Measurements from ENCODE around the gene SPIN2B. TPM values are rescaled to one million over a fixed set of nuclear protein-coding genes. Genes with fewer than 3 reads are reported as not detected.

SPIN2B gene
- total RNA-seq, 1 experiment from 2014 or later = 9.1 TPM

DNA sequence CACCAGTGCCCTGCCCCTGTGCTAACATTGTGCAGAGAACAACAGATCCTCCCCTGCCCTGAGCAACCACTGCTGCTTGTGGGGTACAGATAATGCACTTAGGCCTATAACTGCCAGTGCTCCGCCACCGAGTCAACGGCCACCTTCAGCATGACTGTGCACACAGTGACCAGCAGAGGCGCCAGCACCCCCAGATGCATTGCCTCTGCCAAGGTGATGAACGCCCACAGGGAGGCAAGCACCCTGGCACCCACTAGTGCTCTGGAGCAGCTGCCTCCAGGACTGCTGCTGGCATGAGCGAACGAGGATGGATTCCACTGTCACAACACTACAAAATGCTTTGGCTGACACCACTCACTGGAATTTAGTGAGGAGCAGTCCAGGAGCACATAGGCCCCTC lies 38.2 kb downstream of the SPIN2B start:
- Histone ChIP-seq H3K27me3 (replicated peaks; ENCODE audit: insufficient read depth, low read depth, low read length, poor library complexity) (no peaks in the 10 kb centered on the region), H3K36me3 (ENCODE audit: insufficient read depth, low read length, poor library complexity, severe bottlenecking) (no peaks in the 10 kb centered on the region), H3K27ac (ENCODE audit: low read depth, low read length, poor library complexity, severe bottlenecking) (no peak overlapping the region), H3K4me3 (ENCODE audit: low read depth, low read length, poor library complexity, severe bottlenecking) (no peak overlapping the region), H3K9me3 (ENCODE audit: low read depth, low read length, poor library complexity, severe bottlenecking) (peaks cover 4% of the 10 kb centered on the region), H3K4me1 (ENCODE audit: insufficient read depth, low read length, poor library complexity, severe bottlenecking) (no peaks in the 10 kb centered on the region)
- ChIA-PET CTCF (no interaction called here), POLR2A (ENCODE audit: low non-redundant PET) (no interaction called here)
- no peak for DNase-seq (ENCODE audit: low spot score)
- BruUV-seq (replicated peaks) = no TSS peak
- intact Hi-C loops (cut with micrococcal nuclease; ENCODE audit: unreplicated experiment) = no loop called here
- TF ChIP-seq, protein P1, sequence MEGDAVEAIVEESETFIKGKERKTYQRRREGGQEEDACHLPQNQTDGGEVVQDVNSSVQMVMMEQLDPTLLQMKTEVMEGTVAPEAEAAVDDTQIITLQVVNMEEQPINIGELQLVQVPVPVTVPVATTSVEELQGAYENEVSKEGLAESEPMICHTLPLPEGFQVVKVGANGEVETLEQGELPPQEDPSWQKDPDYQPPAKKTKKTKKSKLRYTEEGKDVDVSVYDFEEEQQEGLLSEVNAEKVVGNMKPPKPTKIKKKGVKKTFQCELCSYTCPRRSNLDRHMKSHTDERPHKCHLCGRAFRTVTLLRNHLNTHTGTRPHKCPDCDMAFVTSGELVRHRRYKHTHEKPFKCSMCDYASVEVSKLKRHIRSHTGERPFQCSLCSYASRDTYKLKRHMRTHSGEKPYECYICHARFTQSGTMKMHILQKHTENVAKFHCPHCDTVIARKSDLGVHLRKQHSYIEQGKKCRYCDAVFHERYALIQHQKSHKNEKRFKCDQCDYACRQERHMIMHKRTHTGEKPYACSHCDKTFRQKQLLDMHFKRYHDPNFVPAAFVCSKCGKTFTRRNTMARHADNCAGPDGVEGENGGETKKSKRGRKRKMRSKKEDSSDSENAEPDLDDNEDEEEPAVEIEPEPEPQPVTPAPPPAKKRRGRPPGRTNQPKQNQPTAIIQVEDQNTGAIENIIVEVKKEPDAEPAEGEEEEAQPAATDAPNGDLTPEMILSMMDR (conservative IDR thresholded peaks at IDR 0.05; ENCODE audit: low read depth, low read length) = no peak

GRCh38 chrX:57074458-57074857 lies 46.9 kb downstream of the SPIN2B start:
- no peaks in the 10 kb centered on the region for H3K27me3 ChIP-seq (replicated peaks; ENCODE audit: insufficient read depth, low read depth, low read length, poor library complexity)
- DNase-seq (ENCODE audit: low spot score) = no peak
- no peaks in the 10 kb centered on the region for H3K4me1 ChIP-seq (ENCODE audit: insufficient read depth, low read length, poor library complexity, severe bottlenecking)
- no peaks in the 10 kb centered on the region for H3K9me3 ChIP-seq (ENCODE audit: low read depth, low read length, poor library complexity, severe bottlenecking)
- TF ChIP-seq, protein P1 (conservative IDR thresholded peaks at IDR 0.05; ENCODE audit: low read depth, low read length) = no peak
- TF ChIP-seq EZH2 (IDR thresholded peaks at IDR 0.05; ENCODE audit: borderline replicate concordance, low read depth, low read length, poor library complexity, severe bottlenecking) = no peak
- no TSS peak for BruUV-seq (replicated peaks)
- intact Hi-C loops (cut with micrococcal nuclease; ENCODE audit: unreplicated experiment) = no loop called here
- H3K36me3 ChIP-seq (ENCODE audit: insufficient read depth, low read length, poor library complexity, severe bottlenecking) = no peaks in the 10 kb centered on the region
- H3K4me3 ChIP-seq (ENCODE audit: low read depth, low read length, poor library complexity, severe bottlenecking) = no peak overlapping the region
- ChIA-PET POLR2A (ENCODE audit: low non-redundant PET) (no interaction called here), CTCF (no interaction called here)
- no peak overlapping the region for H3K27ac ChIP-seq (ENCODE audit: low read depth, low read length, poor library complexity, severe bottlenecking)

- no peaks in the 10 kb centered on the region for H3K27me3 ChIP-seq (replicated peaks; ENCODE audit: insufficient read depth, low read depth, low read length, poor library complexity)
- DNase-seq (ENCODE audit: low spot score) = no peak
- H3K9me3 ChIP-seq (ENCODE audit: low read depth, low read length, poor library complexity, severe bottlenecking) = no peaks in the 10 kb centered on the region
- H3K36me3 ChIP-seq (ENCODE audit: insufficient read depth, low read length, poor library complexity, severe bottlenecking) = no peaks in the 10 kb centered on the region
- ChIA-PET CTCF (no interaction called here), POLR2A (ENCODE audit: low non-redundant PET) (no interaction called here)
- no peak for TF ChIP-seq EZH2 (IDR thresholded peaks at IDR 0.05; ENCODE audit: borderline replicate concordance, low read depth, low read length, poor library complexity, severe bottlenecking)
- TF ChIP-seq, protein P1 (conservative IDR thresholded peaks at IDR 0.05; ENCODE audit: low read depth, low read length) = no peak
- BruUV-seq (replicated peaks) = no TSS peak
- no peak overlapping the region for H3K4me3 ChIP-seq (ENCODE audit: low read depth, low read length, poor library complexity, severe bottlenecking)
- no peaks in the 10 kb centered on the region for H3K4me1 ChIP-seq (ENCODE audit: insufficient read depth, low read length, poor library complexity, severe bottlenecking)
- no peak overlapping the region for H3K27ac ChIP-seq (ENCODE audit: low read depth, low read length, poor library complexity, severe bottlenecking)
- intact Hi-C loops (cut with micrococcal nuclease; ENCODE audit: unreplicated experiment) = no loop called here
These were observed 51.0 kb downstream of the SPIN2B start for GRCh38 chrX:57070185-57070984.

Other genes with a start within 250 kb of the SPIN2B start
- gene SPIN3, start 126.0 kb downstream of the SPIN2B start, total RNA-seq (2021) = 7.2 and 7.3 TPM in 2 replicates
- 3.4 and 3.7 TPM in 2 replicates for gene SPIN2A, start 15.8 kb upstream of the SPIN2B start, total RNA-seq (2021)
- 0.24 TPM in 1 of 2 replicates, not detected in the other for gene FAAH2, start 165.2 kb upstream of the SPIN2B start, total RNA-seq (2021)

Data from A673 (cell line).